KOPT-K1 (cell line): ENCODE results near the gene PCDHGB3.
"Not testable (repeated sequence)": the region's sequence is repeated elsewhere in the genome, so short reads cannot be mapped to it uniquely, and the experiment has no call there.

Experiments used
- H3K27ac ChIP-seq: fragments of 200-600 bp; sonication (generic); 2 replicates; pipeline ENCODE4 v1.5.1; 2016; ENCODE audit warnings: antibody characterized with exemption, mild to moderate bottlenecking, low read depth, low read length; ENCODE audit not compliant: poor library complexity, severe bottlenecking
- H3K36me3 ChIP-seq: fragments of 200-600 bp; sonication (generic); 2 replicates; pipeline ENCODE4 v1.5.1; 2017; ENCODE audit warnings: antibody characterized with exemption, mild to moderate bottlenecking, low read length, moderate library complexity; ENCODE audit not compliant: insufficient read depth
- H3K9me3 ChIP-seq: fragments of 200-600 bp; sonication (generic); 2 replicates; pipeline ENCODE4 v1.5.1; 2017; ENCODE audit warnings: antibody characterized with exemption, low read length, mild to moderate bottlenecking; ENCODE audit not compliant: insufficient read depth, poor library complexity, severe bottlenecking

Gene PCDHGB3

GRCh38 chr5:141369994-141370848 lies at the start of gene PCDHGB3:
Gene PCDHGB3, plus strand, starts transcription at chr5:141370242. Its CDS starts 153 bp downstream, at chr5:141370395.
- no peaks in the 10 kb centered on the region for H3K36me3 ChIP-seq
- no peak within 1 kb of the TSS for H3K27ac ChIP-seq
- peaks cover 39% of the 10 kb centered on the region for H3K9me3 ChIP-seq

- Histone ChIP-seq H3K9me3 (peaks cover 49% of the 10 kb centered on the region), H3K27ac (no peak overlapping the region), H3K36me3 (peaks cover 25% of the 10 kb centered on the region)
These were observed 47.8 kb upstream of the PCDHGB3 start for GRCh38 chr5:141322261-141322660.

- no peak overlapping the region for H3K27ac ChIP-seq
- no peaks in the 10 kb centered on the region for H3K36me3 ChIP-seq
- H3K9me3 ChIP-seq = peaks cover 15% of the 10 kb centered on the region
These were observed 43.8 kb upstream of the PCDHGB3 start for GRCh38 chr5:141326088-141326854.

GRCh38 chr5:141328231-141328630 lies 41.8 kb upstream of the PCDHGB3 start:
- Histone ChIP-seq H3K9me3 (peaks cover 9% of the 10 kb centered on the region), H3K27ac (no peak overlapping the region), H3K36me3 (no peaks in the 10 kb centered on the region)

- Histone ChIP-seq H3K9me3 (peaks cover 9% of the 10 kb centered on the region), H3K36me3 (no peaks in the 10 kb centered on the region), H3K27ac (no peak within 1 kb of the TSS)
These were observed 39.6 kb upstream of the PCDHGB3 start, which contains the start of gene PCDHGA1 for GRCh38 chr5:141330299-141331080. Gene PCDHGA1, plus strand, starts transcription at chr5:141330514.

GRCh38 chr5:141332571-141332970 lies 37.5 kb upstream of the PCDHGB3 start:
- H3K9me3 ChIP-seq = not testable (repeated sequence)

GRCh38 chr5:141338538-141339306 lies 31.3 kb upstream of the PCDHGB3 start, which contains the start of gene PCDHGA2:
Gene PCDHGA2, plus strand, starts transcription at chr5:141338760.
- Histone ChIP-seq H3K36me3 (no peaks in the 10 kb centered on the region), H3K27ac (no peak within 1 kb of the TSS), H3K9me3 (peaks cover 20% of the 10 kb centered on the region)

More at GRCh38 chr5:141332571-141332970, 37.5 kb upstream of the PCDHGB3 start:
- H3K36me3 ChIP-seq, H3K27ac ChIP-seq: not testable (repeated sequence)

GRCh38 chr5:141340781-141341354 lies 29.2 kb upstream of the PCDHGB3 start:
- peaks cover 38% of the 10 kb centered on the region for H3K9me3 ChIP-seq
- not testable (repeated sequence) for H3K36me3 ChIP-seq, H3K27ac ChIP-seq

GRCh38 chr5:141342773-141343172 lies 27.3 kb upstream of the PCDHGB3 start:
- Histone ChIP-seq H3K36me3 (no peaks in the 10 kb centered on the region), H3K27ac (no peak overlapping the region), H3K9me3 (peaks cover 38% of the 10 kb centered on the region)

- Histone ChIP-seq H3K27ac (no peak within 1 kb of the TSS), H3K9me3 (peaks cover 38% of the 10 kb centered on the region), H3K36me3 (no peaks in the 10 kb centered on the region)
These were observed 26.6 kb upstream of the PCDHGB3 start, which contains the start of gene PCDHGA3 for GRCh38 chr5:141343242-141343952. Gene PCDHGA3, plus strand, starts transcription at chr5:141343829. Its CDS starts 205 bp downstream, at chr5:141344034.

- H3K9me3 ChIP-seq = peaks cover 34% of the 10 kb centered on the region
- H3K27ac ChIP-seq = no peak overlapping the region
These were observed 26.0 kb upstream of the PCDHGB3 start for GRCh38 chr5:141343953-141344463.

GRCh38 chr5:141345327-141345726 lies 24.7 kb upstream of the PCDHGB3 start:
- Histone ChIP-seq H3K9me3 (peaks cover 21% of the 10 kb centered on the region), H3K27ac (no peak overlapping the region)

More at GRCh38 chr5:141343953-141344463, 26.0 kb upstream of the PCDHGB3 start:
- H3K36me3 ChIP-seq = no peaks in the 10 kb centered on the region

GRCh38 chr5:141346017-141346416 lies 24.0 kb upstream of the PCDHGB3 start:
- H3K9me3 ChIP-seq = peaks cover 19% of the 10 kb centered on the region
- H3K27ac ChIP-seq, H3K36me3 ChIP-seq: not testable (repeated sequence)

More at GRCh38 chr5:141345327-141345726, 24.7 kb upstream of the PCDHGB3 start:
- H3K36me3 ChIP-seq = no peaks in the 10 kb centered on the region
